GM23338 (cell line): Measurements from ENCODE around the gene POSTN. TPM values are rescaled to one million over a fixed set of nuclear protein-coding genes. Genes with fewer than 3 reads are reported as not detected.

Experiments used
- ATAC-seq: fragments of 200-7000 bp; cut with Tn5 transposase; 3 replicates; pipeline ENCODE4 v1.9.1; 2020
- DNase-seq: peaks from one replicate; pipeline ENCODE4 v3.0.0-alpha.2; 2015; ENCODE audit warnings: low spot score
- H2AFZ ChIP-seq: fragments of 200-600 bp; sonication (generic); 2 replicates; pipeline ENCODE4 v1.8.0; 2016; ENCODE audit warnings: antibody characterized with exemption, mild to moderate bottlenecking, moderate library complexity
- H3F3A ChIP-seq: fragments of 200-600 bp; sonication (generic); replicated peaks from 2 replicates; pipeline ENCODE4 v1.8.0; 2017; ENCODE audit warnings: antibody characterized with exemption, mixed run types, low read depth
- H3K27ac ChIP-seq: fragments of 200-600 bp; sonication (generic); 2 replicates; pipeline ENCODE4 v1.6.1; 2016; ENCODE audit warnings: low read depth
- H3K27me3 ChIP-seq: fragments of 200-600 bp; sonication (generic); 2 replicates; pipeline ENCODE4 v1.8.0; 2016; ENCODE audit warnings: mild to moderate bottlenecking, mixed run types, moderate library complexity; ENCODE audit not compliant: insufficient read depth
- H3K36me3 ChIP-seq: fragments of 200-600 bp; sonication (generic); 2 replicates; pipeline ENCODE4 v1.8.0; 2016; ENCODE audit warnings: mild to moderate bottlenecking; ENCODE audit not compliant: insufficient read depth
- H3K4me1 ChIP-seq: fragments of 200-600 bp; sonication (generic); 2 replicates; pipeline ENCODE4 v1.8.0; 2016; ENCODE audit warnings: mild to moderate bottlenecking, moderate library complexity; ENCODE audit not compliant: insufficient read depth
- H3K4me2 ChIP-seq: fragments of 200-600 bp; sonication (generic); 2 replicates; pipeline ENCODE4 v1.7.1; 2017; ENCODE audit warnings: mixed run types
- H3K4me3 ChIP-seq: fragments of 200-600 bp; sonication (generic); 2 replicates; pipeline ENCODE4 v1.6.1; 2016; ENCODE audit warnings: mixed run types
- H3K79me2 ChIP-seq: fragments of 200-600 bp; sonication (generic); replicated peaks from 2 replicates; pipeline ENCODE4 v1.8.0; 2017; ENCODE audit warnings: mild to moderate bottlenecking; ENCODE audit not compliant: insufficient read depth
- H3K9me2 ChIP-seq: fragments of 200-600 bp; sonication (generic); 2 replicates; pipeline ENCODE4 v1.8.0; 2017; ENCODE audit not compliant: insufficient read depth
- H4K20me1 ChIP-seq: fragments of 200-600 bp; sonication (generic); replicated peaks from 2 replicates; pipeline ENCODE4 v1.8.0; 2017; ENCODE audit warnings: mild to moderate bottlenecking; ENCODE audit not compliant: insufficient read depth
- H3K27ac Mint-ChIP-seq: 2 replicates; pipeline ENCODE4 v1.8.0; 2020; ENCODE audit warnings: inconsistent platforms, mild to moderate bottlenecking, moderate library complexity, mixed read lengths
- H3K27me3 Mint-ChIP-seq: 3 replicates; pipeline ENCODE4 v1.8.0; 2022; ENCODE audit warnings: low read depth, mild to moderate bottlenecking, moderate library complexity, mixed read lengths, inconsistent platforms; ENCODE audit not compliant: insufficient read depth, poor library complexity
- H3K36me3 Mint-ChIP-seq: 3 replicates; pipeline ENCODE4 v1.8.0; 2021; ENCODE audit warnings: low read depth, mild to moderate bottlenecking, inconsistent platforms, moderate library complexity, mixed read lengths
- H3K4me1 Mint-ChIP-seq: 3 replicates; pipeline ENCODE4 v1.8.0; 2020; ENCODE audit warnings: mild to moderate bottlenecking, inconsistent platforms, mixed read lengths
- H3K4me3 Mint-ChIP-seq: 3 replicates; pipeline ENCODE4 v1.8.0; 2021; ENCODE audit warnings: moderate library complexity, mild to moderate bottlenecking, inconsistent platforms, mixed read lengths
- H3K9me3 Mint-ChIP-seq: 3 replicates; pipeline ENCODE4 v1.8.0; 2020; ENCODE audit warnings: moderate library complexity, mild to moderate bottlenecking, inconsistent platforms, mixed read lengths
- CREB1 ChIP-seq: fragments of 250-450 bp; sonication (Bioruptor Pico); IDR thresholded peaks from 2 replicates; pipeline ENCODE4 v1.5.0; 2020; ENCODE audit warnings: low read depth, mild to moderate bottlenecking, moderate library complexity
- CTCF ChIP-seq, 2 experiments: fragments of 200-600 bp in 1 of 2; sonication (generic) in 1 of 2; conservative IDR thresholded peaks; 2 replicates each; pipeline versions ENCODE4 v1.5.1 to v1.6.1; 2016 to 2017; ENCODE audit warnings: antibody characterized with exemption in 2 of 2, low read depth in 2 of 2, mild to moderate bottlenecking in 2 of 2, moderate library complexity in 1 of 2
- ETS1 ChIP-seq: IDR thresholded peaks from 2 replicates; pipeline ENCODE4 v1.6.1; 2016; ENCODE audit warnings: antibody characterized with exemption
- EZH2 ChIP-seq: fragments of 200-600 bp; sonication (generic); IDR thresholded peaks from one replicate; pipeline ENCODE4 v1.8.0; 2017; ENCODE audit warnings: antibody characterized with exemption, mild to moderate bottlenecking, low read depth; ENCODE audit not compliant: unreplicated experiment
- EZH2phosphoT487 ChIP-seq: fragments of 200-600 bp; sonication (generic); IDR thresholded peaks from one replicate; pipeline ENCODE4 v1.8.1; 2018; ENCODE audit warnings: antibody characterized with exemption; ENCODE audit not compliant: unreplicated experiment
- JUNB ChIP-seq: IDR thresholded peaks from one replicate; pipeline ENCODE4 v1.6.1; 2016; ENCODE audit warnings: antibody characterized with exemption; ENCODE audit not compliant: unreplicated experiment
- NANOG ChIP-seq: IDR thresholded peaks from 2 replicates; pipeline ENCODE4 v1.6.1; 2016; ENCODE audit warnings: antibody characterized with exemption, borderline replicate concordance
- POLR2AphosphoS5 ChIP-seq: IDR thresholded peaks from 2 replicates; pipeline ENCODE4 v1.6.1; 2016; ENCODE audit warnings: antibody characterized with exemption, low read depth
- REST ChIP-seq: IDR thresholded peaks from one replicate; pipeline ENCODE4 v1.6.1; 2018; ENCODE audit warnings: antibody characterized with exemption; ENCODE audit not compliant: unreplicated experiment
- STAT1 ChIP-seq: IDR thresholded peaks from one replicate; pipeline ENCODE4 v1.6.1; 2016; ENCODE audit warnings: antibody characterized with exemption; ENCODE audit not compliant: unreplicated experiment
- ZNF114 ChIP-seq: fragments of 250-450 bp; sonication (Bioruptor Pico); IDR thresholded peaks from 2 replicates; pipeline ENCODE4 v1.5.0; 2020; ENCODE audit warnings: mild to moderate bottlenecking, moderate library complexity
- ZNF331 ChIP-seq: fragments of 250-450 bp; sonication (Bioruptor Pico); IDR thresholded peaks from 2 replicates; pipeline ENCODE4 v1.5.0; 2020; ENCODE audit warnings: low read depth, mild to moderate bottlenecking, moderate library complexity
- ZNF462 ChIP-seq: fragments of 250-450 bp; sonication (Bioruptor Pico); IDR thresholded peaks from 2 replicates; pipeline ENCODE4 v1.5.0; 2020; ENCODE audit warnings: mild to moderate bottlenecking, moderate library complexity
- polyA plus RNA-seq: library from polyadenylated mRNA; unstranded; fragments of >200 nt; fragmentation: Nextera tagmentation; extraction: Ambion mirVana; gene quantifications from 2 replicates; pipeline ENCODE4 v1.2.1, GENCODE V29; 2016
- total RNA-seq: library from RNA; depleted of rRNA; stranded (reverse); fragments of >200 nt; shearing (Covaris generic); gene quantifications from 2 replicates; pipeline ENCODE4 v1.2.3, GENCODE V29; 2014

Gene POSTN
- total and polyA plus RNA-seq, 2 experiments from 2014 or later = 0.21 to 0.31 TPM

- H3F3A ChIP-seq = no peaks in the 10 kb centered on the region
- peaks cover 2% of the 10 kb centered on the region; the same call in 1 of the 3 replicates for H3K4me1 Mint-ChIP-seq
- H3K79me2 ChIP-seq = no peaks in the 10 kb centered on the region
- H3K36me3 ChIP-seq = no peaks in the 10 kb centered on the region; the same call in 1 of the 2 replicates
- H3K36me3 Mint-ChIP-seq = peaks cover 5% of the 10 kb centered on the region; the same call in 2 of the 3 replicates
- DNase-seq (no peak), ATAC-seq (no peak)
- TF ChIP-seq ETS1 (no peak), CTCF (conservative IDR thresholded peaks at IDR 0.05; ENCODE audit: low read depth in 2 of 2) (no peak), NANOG (no peak), ZNF331 (CRISPR knock-in tag) (no peak), ZNF114 (no peak), EZH2phosphoT487 (no peak), CREB1 (no peak), POLR2AphosphoS5 (no peak), ZNF462 (CRISPR knock-in tag) (no peak), REST (no peak), STAT1 (no peak), EZH2 (no peak), JUNB (no peak)
- no peaks in the 10 kb centered on the region for H3K4me1 ChIP-seq
- no peaks in the 10 kb centered on the region for H3K27me3 ChIP-seq
- H3K27ac Mint-ChIP-seq = no peak overlapping the region
- no peak overlapping the region for H3K4me3 ChIP-seq
- no peak overlapping the region for H2AFZ ChIP-seq
- no peak overlapping the region for H3K4me2 ChIP-seq
- H3K27me3 Mint-ChIP-seq = no peaks in the 10 kb centered on the region
- no peak overlapping the region for H3K27ac ChIP-seq
- no peak overlapping the region for H3K4me3 Mint-ChIP-seq
- H3K9me2 ChIP-seq = peaks cover 5% of the 10 kb centered on the region; the same call in 1 of the 2 replicates
- no peaks in the 10 kb centered on the region for H4K20me1 ChIP-seq
- peaks cover 10% of the 10 kb centered on the region; the same call in 2 of the 3 replicates for H3K9me3 Mint-ChIP-seq
Measured at GRCh38 chr13:37560526-37560925, 38.0 kb downstream of the POSTN start.
